ENCODE data around the gene GNB1L. TPM values are rescaled to one million over a fixed set of nuclear protein-coding genes. Genes with fewer than 3 reads are reported as not detected.
A peak's percentile ranks its signal among the peaks of the same experiment; 100 is the strongest.

GNB1L gene
- total RNA-seq, 1 donor from 2014 or later = 11.5 TPM

DNA sequence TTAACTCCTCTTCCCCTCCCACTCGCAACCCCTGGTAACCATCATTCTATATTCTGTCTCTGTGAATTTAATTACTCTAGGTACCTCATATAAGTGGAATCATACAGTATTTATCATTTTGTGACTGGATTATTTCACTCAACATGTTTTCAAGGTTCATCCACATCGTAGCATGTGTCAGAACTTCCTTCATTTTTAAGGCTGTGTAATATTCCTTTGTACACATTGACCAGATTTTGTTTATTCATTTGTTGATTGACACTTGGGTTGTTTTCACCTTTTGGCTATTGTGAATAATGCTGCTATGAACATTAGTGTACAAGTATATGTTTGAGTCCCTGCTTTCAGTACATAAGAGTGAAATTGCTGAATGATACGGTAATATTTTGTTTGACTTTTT, 2.7 kb upstream of the GNB1L start:
- TF ChIP-seq, protein P1, sequence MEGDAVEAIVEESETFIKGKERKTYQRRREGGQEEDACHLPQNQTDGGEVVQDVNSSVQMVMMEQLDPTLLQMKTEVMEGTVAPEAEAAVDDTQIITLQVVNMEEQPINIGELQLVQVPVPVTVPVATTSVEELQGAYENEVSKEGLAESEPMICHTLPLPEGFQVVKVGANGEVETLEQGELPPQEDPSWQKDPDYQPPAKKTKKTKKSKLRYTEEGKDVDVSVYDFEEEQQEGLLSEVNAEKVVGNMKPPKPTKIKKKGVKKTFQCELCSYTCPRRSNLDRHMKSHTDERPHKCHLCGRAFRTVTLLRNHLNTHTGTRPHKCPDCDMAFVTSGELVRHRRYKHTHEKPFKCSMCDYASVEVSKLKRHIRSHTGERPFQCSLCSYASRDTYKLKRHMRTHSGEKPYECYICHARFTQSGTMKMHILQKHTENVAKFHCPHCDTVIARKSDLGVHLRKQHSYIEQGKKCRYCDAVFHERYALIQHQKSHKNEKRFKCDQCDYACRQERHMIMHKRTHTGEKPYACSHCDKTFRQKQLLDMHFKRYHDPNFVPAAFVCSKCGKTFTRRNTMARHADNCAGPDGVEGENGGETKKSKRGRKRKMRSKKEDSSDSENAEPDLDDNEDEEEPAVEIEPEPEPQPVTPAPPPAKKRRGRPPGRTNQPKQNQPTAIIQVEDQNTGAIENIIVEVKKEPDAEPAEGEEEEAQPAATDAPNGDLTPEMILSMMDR (conservative IDR thresholded peaks at IDR 0.05; ENCODE audit: low read depth, low read length) = no peak
- no peak for DNase-seq (ENCODE audit: low read depth)
- H3K4me3 ChIP-seq (ENCODE audit: low read depth, low read length) = no peak overlapping the region

DNA sequence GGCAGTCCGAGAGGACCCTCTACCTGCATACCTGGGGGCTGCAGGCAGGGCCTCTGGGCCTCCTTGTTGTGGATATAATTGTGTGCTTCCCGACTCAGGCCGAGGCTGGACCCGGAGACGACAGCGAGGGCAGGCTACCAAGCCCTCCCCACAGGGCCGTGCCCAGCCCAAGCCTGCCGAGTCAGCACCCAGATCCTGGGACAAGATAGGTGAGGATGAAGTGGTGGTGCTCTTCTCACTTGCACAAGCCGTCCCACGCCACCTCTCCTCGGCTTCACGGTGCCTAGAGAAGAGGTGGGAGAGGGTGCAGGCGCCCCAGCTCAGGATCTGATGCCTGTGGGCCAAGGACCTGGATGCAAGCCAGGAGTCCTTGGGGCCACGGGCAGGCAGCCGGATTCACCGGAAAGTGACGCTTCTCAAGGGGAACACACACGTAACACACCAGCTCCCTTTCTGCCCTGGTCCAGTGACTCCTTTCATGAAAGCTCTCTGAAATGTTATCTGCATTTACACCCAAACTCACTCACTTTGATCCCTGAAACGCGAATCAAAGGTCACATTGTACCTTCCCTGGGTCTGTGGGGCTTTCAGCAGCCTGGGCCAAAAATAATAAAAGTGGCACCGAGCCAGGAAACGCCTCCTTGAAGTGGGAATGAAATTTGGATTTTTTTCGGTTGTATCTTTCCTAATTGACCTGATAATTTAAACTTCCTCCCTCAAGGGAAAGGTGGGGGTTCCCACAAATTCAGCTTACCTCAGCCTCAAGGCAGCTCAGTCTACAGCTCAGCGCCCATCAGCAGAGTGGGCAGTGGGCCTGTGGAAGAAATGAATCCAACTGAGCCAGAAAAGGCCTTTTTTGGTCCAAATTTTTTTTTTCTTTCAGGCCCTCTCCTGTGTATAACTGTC, 1.1 kb upstream of the GNB1L start:
- peak overlapping the region; percentile 94 for H3K4me3 ChIP-seq (ENCODE audit: low read depth, low read length)
- no peak for DNase-seq (ENCODE audit: low read depth)
- TF ChIP-seq, protein P1 (conservative IDR thresholded peaks at IDR 0.05; ENCODE audit: low read depth, low read length) = no peak

DNA sequence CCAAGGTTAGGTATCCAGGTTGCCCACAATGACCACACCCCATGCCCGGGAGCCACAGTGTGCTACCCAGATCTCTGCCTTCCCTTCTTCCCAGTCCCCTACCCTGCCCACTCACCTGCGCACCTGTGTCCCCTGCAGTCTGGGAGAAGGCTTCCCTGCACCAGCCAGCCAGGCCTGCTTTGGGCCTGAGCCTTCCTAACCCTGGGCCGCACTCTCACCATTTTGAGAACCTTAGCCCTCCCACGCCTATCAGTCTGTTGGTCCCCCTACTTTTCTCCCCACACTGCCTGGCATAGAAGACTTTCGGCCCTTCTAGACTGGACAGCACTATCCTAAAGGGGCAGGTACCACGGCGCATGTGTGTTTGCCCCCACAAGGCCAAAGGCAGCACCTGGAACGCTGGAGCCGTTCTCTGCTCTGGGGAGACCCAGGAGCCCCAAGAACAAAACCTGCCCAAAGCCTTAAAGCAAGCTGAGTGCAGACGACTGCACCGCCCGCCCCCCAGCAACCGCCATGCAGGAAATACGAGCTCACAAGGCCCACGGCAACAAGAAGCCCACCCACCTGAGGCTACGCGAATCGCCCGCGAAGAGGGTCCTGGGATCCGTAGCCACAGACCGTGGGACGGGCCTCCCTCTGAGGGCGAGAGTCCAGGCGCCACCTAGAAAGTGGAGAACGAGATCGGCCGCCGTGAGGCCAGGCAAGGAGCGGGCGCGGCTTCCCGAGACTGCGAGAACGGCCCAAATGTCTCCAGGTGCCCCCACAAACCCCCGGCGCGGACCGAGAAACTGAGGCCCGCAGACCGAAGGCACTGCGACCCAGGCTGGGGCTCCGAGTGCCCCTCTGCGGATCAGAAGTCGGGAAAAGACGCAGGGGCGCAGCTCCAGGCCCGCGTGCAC, 546 bp downstream of the GNB1L start:
- peak overlapping the region; percentile 94 for H3K4me3 ChIP-seq (ENCODE audit: low read depth, low read length)
- TF ChIP-seq, protein P1 (conservative IDR thresholded peaks at IDR 0.05; ENCODE audit: low read depth, low read length) = no peak
- no peak for DNase-seq (ENCODE audit: low read depth)

DNA sequence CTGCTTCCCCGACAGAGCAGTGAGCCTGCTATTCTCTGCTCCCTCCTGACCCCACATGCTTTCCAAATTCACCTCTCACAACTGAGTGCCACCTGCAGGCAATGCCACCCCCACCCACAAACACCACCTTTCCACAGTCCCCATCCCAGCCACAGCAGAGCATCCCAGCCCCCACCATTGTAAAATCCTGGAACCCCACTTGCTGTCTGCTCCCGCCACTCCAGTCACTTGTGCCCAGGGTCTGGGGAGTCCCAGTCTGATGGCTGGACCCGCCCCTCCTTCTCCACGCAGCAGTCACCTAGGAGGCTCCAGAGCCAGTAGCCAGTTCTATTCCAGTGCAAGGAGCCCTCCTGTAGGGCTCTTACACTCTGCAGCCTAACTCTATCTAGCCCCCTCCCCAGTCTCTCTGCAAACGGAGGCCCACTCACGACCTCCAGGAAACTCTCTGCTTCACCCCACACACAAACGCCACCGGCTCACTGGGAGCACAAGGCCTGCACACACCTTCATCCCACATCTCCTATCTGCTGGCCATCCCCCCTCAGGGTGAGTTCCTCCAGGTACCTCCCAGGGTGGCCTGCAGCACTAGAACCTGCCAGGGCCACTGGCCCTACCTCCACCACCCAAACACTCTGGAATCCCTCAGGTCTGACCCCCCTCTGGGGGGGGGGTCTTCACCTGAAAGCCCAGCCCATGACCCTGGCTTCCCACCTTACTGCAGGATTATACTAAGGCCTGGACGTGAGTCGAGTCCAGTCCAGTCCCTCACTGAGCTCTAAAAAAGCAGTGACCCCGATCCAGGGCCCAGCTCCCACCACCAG, 1.4 kb downstream of the GNB1L start:
- DNase-seq (ENCODE audit: low read depth) = no peak
- TF ChIP-seq, protein P1 (conservative IDR thresholded peaks at IDR 0.05; ENCODE audit: low read depth, low read length) = no peak

DNA sequence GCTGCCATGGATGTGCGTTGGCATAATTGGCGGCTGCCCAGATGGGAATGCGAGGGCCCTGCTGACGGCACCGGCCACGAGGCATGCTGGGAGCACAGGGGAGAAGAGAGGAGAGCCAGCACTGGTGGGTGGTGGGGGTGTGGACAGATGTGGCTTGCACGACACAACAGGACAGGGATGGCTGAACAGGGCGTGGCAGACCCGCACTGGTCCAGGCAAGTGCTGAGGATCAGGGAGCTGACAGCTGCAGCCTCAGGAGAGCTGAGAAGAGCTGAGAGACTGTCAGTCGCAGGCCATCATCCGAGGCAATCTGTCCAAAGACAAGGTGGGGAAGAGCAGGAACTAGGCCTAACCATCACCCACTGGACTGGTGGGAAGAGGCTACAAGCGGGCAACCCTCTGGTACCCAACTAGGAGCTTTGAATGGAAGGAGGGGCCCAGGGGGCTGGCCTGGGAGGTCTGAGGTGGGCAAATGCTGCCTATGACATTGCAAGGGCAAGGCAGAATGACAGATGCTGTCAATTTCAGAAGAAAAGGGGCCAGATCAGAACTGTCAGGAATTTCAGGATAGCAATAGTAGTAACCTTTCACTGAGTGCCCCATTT, 2.4 kb downstream of the GNB1L start:
- DNase-seq (ENCODE audit: low read depth) = no peak
- TF ChIP-seq, protein P1 (conservative IDR thresholded peaks at IDR 0.05; ENCODE audit: low read depth, low read length) = no peak
- H3K4me3 ChIP-seq (ENCODE audit: low read depth, low read length) = no peak overlapping the region

More for the DNA sequence above, 1.4 kb downstream of the GNB1L start:
- peak overlapping the region; percentile 94 for H3K4me3 ChIP-seq (ENCODE audit: low read depth, low read length)
